MCF 10A (cell line): ENCODE measurements around the gene TYROBP. TPM values are rescaled to one million over a fixed set of nuclear protein-coding genes. Genes with fewer than 3 reads are reported as not detected.

Experiments
- BruUV-seq: library from RNA; stranded (reverse); fragments of 400-500 nt; replicated peaks from 2 replicates; lab custom pipeline; 2021; lab: Mats Ljungman, UMichigan
- CTCF ChIA-PET: fragments of 300-600 bp; sonication (Branson Sonifier 250); formaldehyde crosslinking; extraction: SDS; loops from one replicate; lab custom pipeline; 2021; ENCODE audit warnings: antibody characterized with exemption, inconsistent platforms; lab: Yijun Ruan, JAX
- POLR2A ChIA-PET: fragments of 300-600, 350-650 bp; sonication (Branson Sonifier 250); formaldehyde crosslinking; extraction: SDS; loops from one replicate; lab custom pipeline; 2020; ENCODE audit warnings: antibody characterized with exemption, inconsistent platforms; lab: Yijun Ruan, JAX
- DNase-seq: peaks from one replicate; pipeline ENCODE4 v3.0.0-alpha.2; 2018; ENCODE audit not compliant: unreplicated experiment
- H3K27ac Mint-ChIP-seq: one replicate; pipeline ENCODE4 v1.8.0; 2022; ENCODE audit warnings: mild to moderate bottlenecking, low read depth, mixed read lengths; ENCODE audit not compliant: unreplicated experiment
- H3K27me3 Mint-ChIP-seq: one replicate; pipeline ENCODE4 v1.8.0; 2022; ENCODE audit warnings: mixed read lengths; ENCODE audit not compliant: insufficient read depth, unreplicated experiment
- H3K36me3 Mint-ChIP-seq: one replicate; pipeline ENCODE4 v1.8.0; 2022; ENCODE audit warnings: mild to moderate bottlenecking, moderate library complexity, mixed read lengths; ENCODE audit not compliant: insufficient read depth, unreplicated experiment
- H3K4me1 Mint-ChIP-seq: one replicate; pipeline ENCODE4 v1.8.0; 2022; ENCODE audit warnings: mixed read lengths; ENCODE audit not compliant: insufficient read depth, unreplicated experiment
- H3K4me3 Mint-ChIP-seq: one replicate; pipeline ENCODE4 v1.8.0; 2022; ENCODE audit warnings: mild to moderate bottlenecking, moderate library complexity, mixed read lengths; ENCODE audit not compliant: unreplicated experiment
- H3K9me3 Mint-ChIP-seq: one replicate; pipeline ENCODE4 v1.8.0; 2022; ENCODE audit warnings: mixed read lengths; ENCODE audit not compliant: unreplicated experiment
- intact Hi-C: fragments of 100-400 bp; cut with micrococcal nuclease; formaldehyde crosslinking; loops from 2 replicates; pipeline ENCODE4 v1.14.1; 2022
- total RNA-seq: library from RNA; stranded (reverse); gene quantifications from 2 replicates; pipeline ENCODE4 v1.2.3, GENCODE V29; 2022
- TF ChIP-seq, protein P1 (sequence below): fragments of 200-600 bp; IDR thresholded peaks from one replicate; pipeline ENCODE4 v1.8.0; 2022; ENCODE audit warnings: antibody characterized with exemption, mild to moderate bottlenecking; ENCODE audit not compliant: unreplicated experiment

The TYROBP gene
- total RNA-seq, 1 experiment from 2014 or later, result not detected

GRCh38 chr19:35925501-35925900 lies 17.4 kb upstream of the TYROBP start:
- Mint-ChIP-seq H3K36me3 (no peaks in the 10 kb centered on the region), H3K4me3 (no peak overlapping the region)
- CTCF ChIA-PET, result interaction anchor here (0.6 to 1.3 kb wide), 3 partner anchors 9 to 1068 kb away, joined by 3 to 9 read pairs (median 3); no protein-coding TSS in a partner anchor

DNA sequence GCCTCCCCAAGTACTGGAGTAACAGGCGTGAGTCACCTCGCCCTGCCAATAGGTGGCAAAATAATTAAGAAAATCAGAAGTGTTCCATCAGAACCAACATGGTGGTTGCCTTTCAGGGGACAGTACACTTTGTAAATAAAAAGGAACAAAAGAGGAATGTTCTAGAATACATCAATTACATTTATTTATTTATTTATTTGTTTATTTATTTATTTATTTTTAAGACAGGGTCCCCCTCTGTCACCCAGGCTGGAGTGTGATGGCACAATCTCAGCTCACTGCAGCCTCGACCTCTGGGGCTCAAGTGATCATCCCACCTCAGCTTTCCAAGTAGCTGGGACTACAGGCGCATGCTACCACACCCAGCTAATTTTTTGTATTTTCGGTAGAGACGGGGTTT lies 12.9 kb upstream of the TYROBP start:
- TF ChIP-seq, protein P1, sequence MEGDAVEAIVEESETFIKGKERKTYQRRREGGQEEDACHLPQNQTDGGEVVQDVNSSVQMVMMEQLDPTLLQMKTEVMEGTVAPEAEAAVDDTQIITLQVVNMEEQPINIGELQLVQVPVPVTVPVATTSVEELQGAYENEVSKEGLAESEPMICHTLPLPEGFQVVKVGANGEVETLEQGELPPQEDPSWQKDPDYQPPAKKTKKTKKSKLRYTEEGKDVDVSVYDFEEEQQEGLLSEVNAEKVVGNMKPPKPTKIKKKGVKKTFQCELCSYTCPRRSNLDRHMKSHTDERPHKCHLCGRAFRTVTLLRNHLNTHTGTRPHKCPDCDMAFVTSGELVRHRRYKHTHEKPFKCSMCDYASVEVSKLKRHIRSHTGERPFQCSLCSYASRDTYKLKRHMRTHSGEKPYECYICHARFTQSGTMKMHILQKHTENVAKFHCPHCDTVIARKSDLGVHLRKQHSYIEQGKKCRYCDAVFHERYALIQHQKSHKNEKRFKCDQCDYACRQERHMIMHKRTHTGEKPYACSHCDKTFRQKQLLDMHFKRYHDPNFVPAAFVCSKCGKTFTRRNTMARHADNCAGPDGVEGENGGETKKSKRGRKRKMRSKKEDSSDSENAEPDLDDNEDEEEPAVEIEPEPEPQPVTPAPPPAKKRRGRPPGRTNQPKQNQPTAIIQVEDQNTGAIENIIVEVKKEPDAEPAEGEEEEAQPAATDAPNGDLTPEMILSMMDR, result no peak
- ChIA-PET POLR2A (interaction anchor here (0.6 kb wide), 1 partner anchor 93 kb away, joined by 4 read pairs; the partner anchor contains the start of gene ALKBH6), CTCF (interaction anchor here (0.6 to 1.3 kb wide), 2 partner anchors 10 to 329 kb away, joined by 3 read pairs; no protein-coding TSS in a partner anchor)
- H3K4me3 Mint-ChIP-seq, result no peak overlapping the region
- no peaks in the 10 kb centered on the region for H3K9me3 Mint-ChIP-seq
- no peak overlapping the region for H3K27ac Mint-ChIP-seq
- intact Hi-C loops, result no loop called here
- no peaks in the 10 kb centered on the region for H3K36me3 Mint-ChIP-seq
- H3K27me3 Mint-ChIP-seq, result peaks cover 14% of the 10 kb centered on the region
- DNase-seq, result no peak
- BruUV-seq, result no TSS peak
- H3K4me1 Mint-ChIP-seq, result no peaks in the 10 kb centered on the region

More at GRCh38 chr19:35925501-35925900, 17.4 kb upstream of the TYROBP start:
- no TSS peak for BruUV-seq
- Mint-ChIP-seq H3K27ac (no peak overlapping the region), H3K4me1 (peaks cover 6% of the 10 kb centered on the region), H3K9me3 (no peaks in the 10 kb centered on the region), H3K27me3 (peaks cover 38% of the 10 kb centered on the region)
- POLR2A ChIA-PET, result no interaction called here
- TF ChIP-seq, protein P1, result no peak
- intact Hi-C loops, result no loop called here
- no peak for DNase-seq

DNA sequence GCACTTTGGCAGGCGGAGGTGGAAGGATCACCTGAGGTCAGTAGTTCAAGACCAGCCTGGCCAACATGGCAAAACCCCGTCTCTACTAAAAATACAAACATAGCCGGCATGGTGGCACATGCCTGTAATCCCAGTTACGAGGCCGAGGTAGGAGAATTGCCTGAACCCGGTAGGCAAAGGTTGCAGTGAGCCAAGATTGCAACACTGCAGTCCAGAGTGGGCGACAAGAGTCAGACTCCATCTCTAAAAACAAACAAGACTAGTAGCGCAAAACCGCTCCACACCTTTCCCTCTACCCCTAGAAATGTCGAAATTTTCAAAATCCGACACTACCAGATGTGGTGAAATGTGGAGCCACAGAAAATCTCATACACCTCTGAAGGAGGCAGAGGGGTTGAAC lies 11.2 kb upstream of the TYROBP start:
- intact Hi-C loops, result no loop called here
- BruUV-seq, result no TSS peak
- H3K9me3 Mint-ChIP-seq, result no peaks in the 10 kb centered on the region
- no peak overlapping the region for H3K27ac Mint-ChIP-seq
- POLR2A ChIA-PET, result interaction anchor here (1.6 kb wide), 1 partner anchor 12 kb away, joined by 3 read pairs; no protein-coding TSS in a partner anchor
- H3K27me3 Mint-ChIP-seq, result peaks cover 10% of the 10 kb centered on the region
- H3K36me3 Mint-ChIP-seq, result no peaks in the 10 kb centered on the region
- TF ChIP-seq, protein P1, result no peak
- CTCF ChIA-PET, result no interaction called here
- H3K4me3 Mint-ChIP-seq, result no peak overlapping the region
- DNase-seq, result no peak
- no peaks in the 10 kb centered on the region for H3K4me1 Mint-ChIP-seq

- Mint-ChIP-seq H3K27me3 (peaks cover 11% of the 10 kb centered on the region), H3K4me3 (no peak overlapping the region), H3K9me3 (no peaks in the 10 kb centered on the region), H3K4me1 (no peaks in the 10 kb centered on the region), H3K36me3 (no peaks in the 10 kb centered on the region), H3K27ac (no peak overlapping the region)
- ChIA-PET CTCF (interaction anchor here (0.6 to 1.5 kb wide), 4 partner anchors 10 to 31 kb away, joined by 3 to 6 read pairs (median 3); no protein-coding TSS in a partner anchor), POLR2A (no interaction called here)
- no TSS peak for BruUV-seq
- DNase-seq, result no peak
- TF ChIP-seq, protein P1, result no peak
- intact Hi-C loops, result no loop called here
Measured at GRCh38 chr19:35915443-35915842, 7.3 kb upstream of the TYROBP start.
